Glutamatergic neuron (in vitro differentiated cells): ENCODE measurements around the gene JOSD1. TPM values are rescaled to one million over a fixed set of nuclear protein-coding genes. Genes with fewer than 3 reads are reported as not detected.

Source experiments
- DNase-seq: peaks from one replicate; pipeline ENCODE4 v3.0.0; 2022
- H3K27ac Mint-ChIP-seq: one replicate; pipeline ENCODE4 v1.8.0; 2020; ENCODE audit warnings: mild to moderate bottlenecking, mixed read lengths, inconsistent platforms; ENCODE audit not compliant: unreplicated experiment
- H3K27me3 Mint-ChIP-seq: one replicate; pipeline ENCODE4 v1.8.0; 2020; ENCODE audit warnings: mild to moderate bottlenecking, moderate library complexity, mixed read lengths, inconsistent platforms; ENCODE audit not compliant: unreplicated experiment
- H3K36me3 Mint-ChIP-seq: one replicate; pipeline ENCODE4 v1.8.0; 2020; ENCODE audit warnings: mild to moderate bottlenecking, mixed read lengths, inconsistent platforms; ENCODE audit not compliant: unreplicated experiment
- H3K4me1 Mint-ChIP-seq: one replicate; pipeline ENCODE4 v1.8.0; 2020; ENCODE audit warnings: mild to moderate bottlenecking, low read depth, mixed read lengths, inconsistent platforms; ENCODE audit not compliant: unreplicated experiment
- H3K4me3 Mint-ChIP-seq: one replicate; pipeline ENCODE4 v1.8.0; 2020; ENCODE audit warnings: mild to moderate bottlenecking, mixed read lengths, inconsistent platforms; ENCODE audit not compliant: unreplicated experiment
- H3K9me3 Mint-ChIP-seq: one replicate; pipeline ENCODE4 v1.8.0; 2020; ENCODE audit warnings: mild to moderate bottlenecking, moderate library complexity, mixed read lengths, inconsistent platforms; ENCODE audit not compliant: unreplicated experiment
- total RNA-seq: library from RNA; stranded (reverse); fragmentation: NEBNext Ultra II Directional; extraction: Animal tissue kit (Norgen Biotek cat#: 25700); gene quantifications from one replicate; pipeline ENCODE4 v1.2.1, GENCODE V29; 2021; ENCODE audit not compliant: unreplicated experiment
- TF ChIP-seq, protein P1 (sequence below): fragments of 200-600 bp; sonication (generic); IDR thresholded peaks from one replicate; pipeline ENCODE4 v1.5.0; 2021; ENCODE audit not compliant: partially characterized antibody, unreplicated experiment

Gene JOSD1
- total RNA-seq, 1 donor from 2014 or later = 51.0 TPM

GRCh38 chr22:38728871-38729796 lies 28.4 kb upstream of the JOSD1 start:
- H3K9me3 Mint-ChIP-seq = peaks cover 8% of the 10 kb centered on the region
- H3K4me1 Mint-ChIP-seq = peaks cover 14% of the 10 kb centered on the region
- H3K36me3 Mint-ChIP-seq = peaks cover 4% of the 10 kb centered on the region
- DNase-seq = no peak
- TF ChIP-seq, protein P1, sequence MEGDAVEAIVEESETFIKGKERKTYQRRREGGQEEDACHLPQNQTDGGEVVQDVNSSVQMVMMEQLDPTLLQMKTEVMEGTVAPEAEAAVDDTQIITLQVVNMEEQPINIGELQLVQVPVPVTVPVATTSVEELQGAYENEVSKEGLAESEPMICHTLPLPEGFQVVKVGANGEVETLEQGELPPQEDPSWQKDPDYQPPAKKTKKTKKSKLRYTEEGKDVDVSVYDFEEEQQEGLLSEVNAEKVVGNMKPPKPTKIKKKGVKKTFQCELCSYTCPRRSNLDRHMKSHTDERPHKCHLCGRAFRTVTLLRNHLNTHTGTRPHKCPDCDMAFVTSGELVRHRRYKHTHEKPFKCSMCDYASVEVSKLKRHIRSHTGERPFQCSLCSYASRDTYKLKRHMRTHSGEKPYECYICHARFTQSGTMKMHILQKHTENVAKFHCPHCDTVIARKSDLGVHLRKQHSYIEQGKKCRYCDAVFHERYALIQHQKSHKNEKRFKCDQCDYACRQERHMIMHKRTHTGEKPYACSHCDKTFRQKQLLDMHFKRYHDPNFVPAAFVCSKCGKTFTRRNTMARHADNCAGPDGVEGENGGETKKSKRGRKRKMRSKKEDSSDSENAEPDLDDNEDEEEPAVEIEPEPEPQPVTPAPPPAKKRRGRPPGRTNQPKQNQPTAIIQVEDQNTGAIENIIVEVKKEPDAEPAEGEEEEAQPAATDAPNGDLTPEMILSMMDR = no peak
- no peak overlapping the region for H3K27ac Mint-ChIP-seq
- H3K27me3 Mint-ChIP-seq = peaks cover 4% of the 10 kb centered on the region
- H3K4me3 Mint-ChIP-seq = no peak overlapping the region

- peaks cover 4% of the 10 kb centered on the region for H3K36me3 Mint-ChIP-seq
- no peak overlapping the region for H3K4me3 Mint-ChIP-seq
- H3K9me3 Mint-ChIP-seq = peaks cover 4% of the 10 kb centered on the region
Observed at GRCh38 chr22:38727530-38728451, 27.0 kb upstream of the JOSD1 start.

DNA sequence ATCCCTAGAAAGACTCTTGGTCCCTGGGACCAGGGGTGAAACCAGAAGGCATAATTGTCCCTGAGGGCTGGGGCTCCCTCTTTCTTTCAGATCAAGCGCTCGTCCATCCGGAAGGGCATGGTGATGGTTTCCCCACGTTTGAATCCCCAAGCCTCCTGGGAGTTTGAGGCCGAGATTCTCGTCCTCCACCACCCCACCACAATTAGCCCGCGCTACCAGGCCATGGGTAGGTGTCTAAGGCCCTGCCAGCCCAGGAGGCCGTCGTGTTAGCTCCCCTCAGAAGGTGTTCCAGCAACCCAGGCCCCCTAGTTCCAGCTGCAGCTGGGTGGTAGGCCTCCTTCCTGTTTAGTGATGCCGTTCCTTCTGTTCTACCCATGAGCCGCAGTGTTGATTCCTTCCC lies 26.4 kb upstream of the JOSD1 start:
- TF ChIP-seq, protein P1 = no peak
- Mint-ChIP-seq H3K27ac (no peak overlapping the region), H3K9me3 (peaks cover 4% of the 10 kb centered on the region), H3K4me1 (peaks cover 7% of the 10 kb centered on the region), H3K36me3 (peaks cover 4% of the 10 kb centered on the region), H3K27me3 (peaks cover 4% of the 10 kb centered on the region), H3K4me3 (no peak overlapping the region)
- DNase-seq = no peak

More at GRCh38 chr22:38727530-38728451, 27.0 kb upstream of the JOSD1 start:
- TF ChIP-seq, protein P1 = no peak
- peaks cover 4% of the 10 kb centered on the region for H3K27me3 Mint-ChIP-seq
- no peak for DNase-seq
- no peak overlapping the region for H3K27ac Mint-ChIP-seq
- peaks cover 7% of the 10 kb centered on the region for H3K4me1 Mint-ChIP-seq

- TF ChIP-seq, protein P1 = no peak
- H3K4me3 Mint-ChIP-seq = no peak overlapping the region
- no peak for DNase-seq
Observed at GRCh38 chr22:38725900-38726655, 25.3 kb upstream of the JOSD1 start.

More at GRCh38 chr22:38725900-38726655, 25.3 kb upstream of the JOSD1 start:
- Mint-ChIP-seq H3K27me3 (peaks cover 4% of the 10 kb centered on the region), H3K27ac (no peak overlapping the region), H3K4me1 (peaks cover 7% of the 10 kb centered on the region), H3K9me3 (peaks cover 4% of the 10 kb centered on the region), H3K36me3 (peaks cover 4% of the 10 kb centered on the region)
